Measurements from ENCODE around the gene IL6R.

Gene IL6R

DNA sequence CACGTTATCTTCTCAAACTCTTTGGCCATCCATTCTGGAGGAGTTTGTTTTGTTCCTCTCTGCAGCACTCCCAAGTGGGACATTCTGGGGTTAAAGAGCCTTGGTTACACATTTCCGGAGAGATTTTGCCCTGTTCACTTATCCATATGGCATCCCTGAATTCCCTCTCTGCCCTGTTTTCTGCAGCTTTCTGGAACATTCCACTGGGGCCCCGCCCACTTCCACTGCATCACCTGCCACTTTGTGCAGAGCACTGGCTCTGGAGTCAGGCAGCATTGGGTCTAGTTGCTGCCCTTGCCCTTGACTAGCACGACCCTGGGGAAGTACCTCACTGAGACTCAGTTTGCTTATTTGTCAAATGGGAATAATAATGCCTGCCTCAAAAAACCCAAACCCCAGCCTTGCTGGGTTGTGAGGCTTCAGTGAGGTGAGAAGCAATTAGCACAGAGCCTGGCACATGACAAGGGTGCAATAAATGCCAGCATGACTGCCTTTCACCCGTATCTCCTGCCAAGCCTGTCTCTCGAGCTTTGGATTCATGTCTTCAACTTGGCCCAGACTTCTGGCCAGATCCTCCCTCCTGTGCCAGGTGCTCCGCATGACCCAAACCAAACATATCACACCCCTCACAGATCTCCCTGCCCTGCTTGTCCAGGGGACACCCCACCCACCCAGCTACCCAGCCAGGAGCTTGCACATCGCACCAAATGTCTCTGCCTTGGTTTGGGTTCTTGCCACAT, 38.3 kb downstream of the IL6R start:
- no peaks in the 10 kb centered on the region for H3K27me3 ChIP-seq (ENCODE audit: insufficient read depth, insufficient read length)
- no peaks in the 10 kb centered on the region for H3K9me3 ChIP-seq (ENCODE audit: insufficient read depth, low read length)
- DNase-seq (ENCODE audit: low read depth, low spot score) = no peak
- H3K4me3 ChIP-seq (ENCODE audit: insufficient read length, low read depth) = no peak overlapping the region
- H3K9ac ChIP-seq (ENCODE audit: insufficient read length, low read depth) = no peak overlapping the region
- no peak for TF ChIP-seq ZNF274 (IDR thresholded peaks at IDR 0.05; ENCODE audit: low read depth, low read length)
- TF ChIP-seq YY1 (IDR thresholded peaks at IDR 0.05; ENCODE audit: insufficient read depth, insufficient read length) = no peak
- no peak for TF ChIP-seq SUZ12 (IDR thresholded peaks at IDR 0.05; ENCODE audit: extremely low read depth, insufficient read depth, insufficient read length)
- H3K4me1 ChIP-seq (ENCODE audit: insufficient read depth, insufficient read length) = peaks cover 12% of the 10 kb centered on the region
- no peaks in the 10 kb centered on the region for H3K36me3 ChIP-seq (ENCODE audit: insufficient read depth, insufficient read length, low read length)

DNA sequence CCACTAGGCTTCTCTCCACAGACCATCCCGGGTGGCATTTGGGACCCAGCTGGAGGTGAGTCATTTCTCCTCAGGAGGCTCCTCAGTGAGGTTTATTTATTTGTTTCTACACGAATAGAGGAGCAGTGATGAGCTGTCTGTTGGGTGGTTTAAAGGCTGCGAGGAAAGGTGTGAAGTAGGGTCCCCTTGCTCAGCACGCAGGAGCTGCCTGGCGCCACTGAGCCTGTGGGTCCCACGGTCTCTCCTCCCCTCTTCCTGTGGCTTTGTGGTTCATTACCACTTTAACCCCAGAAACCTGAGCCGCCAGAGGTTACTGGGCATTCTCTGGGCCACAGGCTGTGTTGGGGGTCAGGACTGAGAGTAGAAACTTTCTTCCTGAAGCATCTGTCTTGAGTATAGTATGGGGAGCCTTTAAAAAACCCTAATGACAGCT, 39.9 kb downstream of the IL6R start:
- no peak overlapping the region for H3K4me3 ChIP-seq (ENCODE audit: insufficient read length, low read depth)
- H3K9me3 ChIP-seq (ENCODE audit: insufficient read depth, low read length) = no peaks in the 10 kb centered on the region
- no peak for DNase-seq (ENCODE audit: low read depth, low spot score)
- no peaks in the 10 kb centered on the region for H3K27me3 ChIP-seq (ENCODE audit: insufficient read depth, insufficient read length)
- H3K9ac ChIP-seq (ENCODE audit: insufficient read length, low read depth) = no peak overlapping the region
- H3K36me3 ChIP-seq (ENCODE audit: insufficient read depth, insufficient read length, low read length) = no peaks in the 10 kb centered on the region
- H3K4me1 ChIP-seq (ENCODE audit: insufficient read depth, insufficient read length) = peaks cover 11% of the 10 kb centered on the region
- TF ChIP-seq ZNF274 (IDR thresholded peaks at IDR 0.05; ENCODE audit: low read depth, low read length) = no peak
- TF ChIP-seq SUZ12 (IDR thresholded peaks at IDR 0.05; ENCODE audit: extremely low read depth, insufficient read depth, insufficient read length) = no peak
- no peak for TF ChIP-seq YY1 (IDR thresholded peaks at IDR 0.05; ENCODE audit: insufficient read depth, insufficient read length)

DNA sequence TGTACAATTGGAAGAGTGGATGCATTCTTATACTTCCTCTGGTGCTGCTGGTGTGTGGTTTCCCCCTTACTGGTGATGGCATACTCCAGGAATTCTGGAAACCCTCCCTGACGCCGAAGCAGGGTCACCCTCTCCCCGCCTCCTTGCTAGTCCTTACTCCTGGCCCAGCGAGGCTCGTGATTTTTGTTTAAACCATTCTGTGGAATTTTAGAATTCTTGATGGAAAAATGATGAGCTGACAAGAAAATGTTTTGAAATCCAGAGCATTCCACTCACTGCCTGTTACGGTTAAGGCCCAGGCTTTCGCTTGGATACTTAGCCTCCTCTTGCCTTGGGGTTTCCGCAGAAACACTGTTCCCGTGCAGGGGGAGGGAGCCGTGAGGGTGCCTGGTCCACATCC, 41.1 kb downstream of the IL6R start:
- no peak for DNase-seq (ENCODE audit: low read depth, low spot score)

DNA sequence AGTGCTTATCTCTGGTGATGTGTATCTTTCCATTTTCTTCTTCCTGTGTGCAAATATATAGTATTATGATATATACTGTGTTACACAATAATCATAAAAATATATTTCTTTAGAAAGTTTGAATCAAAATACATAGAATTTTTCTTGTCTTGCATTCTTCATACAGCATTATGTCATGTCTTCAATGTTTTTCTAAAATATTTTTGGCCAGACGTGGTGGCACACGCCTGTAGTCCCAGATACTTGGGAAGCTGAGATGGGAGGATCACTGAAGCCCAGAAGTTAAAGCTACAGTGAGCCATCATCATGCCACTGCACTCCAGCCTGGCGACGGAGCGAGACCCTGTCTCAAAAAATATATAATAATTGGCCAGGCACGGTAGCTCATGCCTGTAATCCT, 41.6 kb downstream of the IL6R start:
- TF ChIP-seq SUZ12 (IDR thresholded peaks at IDR 0.05; ENCODE audit: extremely low read depth, insufficient read depth, insufficient read length) (no peak), YY1 (IDR thresholded peaks at IDR 0.05; ENCODE audit: insufficient read depth, insufficient read length) (no peak), ZNF274 (IDR thresholded peaks at IDR 0.05; ENCODE audit: low read depth, low read length) (no peak)
- DNase-seq (ENCODE audit: low read depth, low spot score) = no peak
- no peaks in the 10 kb centered on the region for H3K27me3 ChIP-seq (ENCODE audit: insufficient read depth, insufficient read length)
- no peak overlapping the region for H3K9ac ChIP-seq (ENCODE audit: insufficient read length, low read depth)
- H3K4me1 ChIP-seq (ENCODE audit: insufficient read depth, insufficient read length) = peaks cover 7% of the 10 kb centered on the region
- no peaks in the 10 kb centered on the region for H3K9me3 ChIP-seq (ENCODE audit: insufficient read depth, low read length)
- peaks cover under 1% of the 10 kb centered on the region for H3K36me3 ChIP-seq (ENCODE audit: insufficient read depth, insufficient read length, low read length)
- no peak overlapping the region for H3K4me3 ChIP-seq (ENCODE audit: insufficient read length, low read depth)

More for the DNA sequence above, 41.1 kb downstream of the IL6R start:
- no peaks in the 10 kb centered on the region for H3K9me3 ChIP-seq (ENCODE audit: insufficient read depth, low read length)
- H3K9ac ChIP-seq (ENCODE audit: insufficient read length, low read depth) = no peak overlapping the region
- H3K4me1 ChIP-seq (ENCODE audit: insufficient read depth, insufficient read length) = peaks cover 11% of the 10 kb centered on the region
- no peaks in the 10 kb centered on the region for H3K36me3 ChIP-seq (ENCODE audit: insufficient read depth, insufficient read length, low read length)
- no peaks in the 10 kb centered on the region for H3K27me3 ChIP-seq (ENCODE audit: insufficient read depth, insufficient read length)
- H3K4me3 ChIP-seq (ENCODE audit: insufficient read length, low read depth) = no peak overlapping the region
- TF ChIP-seq SUZ12 (IDR thresholded peaks at IDR 0.05; ENCODE audit: extremely low read depth, insufficient read depth, insufficient read length) = no peak
- no peak for TF ChIP-seq YY1 (IDR thresholded peaks at IDR 0.05; ENCODE audit: insufficient read depth, insufficient read length)
- TF ChIP-seq ZNF274 (IDR thresholded peaks at IDR 0.05; ENCODE audit: low read depth, low read length) = no peak

DNA sequence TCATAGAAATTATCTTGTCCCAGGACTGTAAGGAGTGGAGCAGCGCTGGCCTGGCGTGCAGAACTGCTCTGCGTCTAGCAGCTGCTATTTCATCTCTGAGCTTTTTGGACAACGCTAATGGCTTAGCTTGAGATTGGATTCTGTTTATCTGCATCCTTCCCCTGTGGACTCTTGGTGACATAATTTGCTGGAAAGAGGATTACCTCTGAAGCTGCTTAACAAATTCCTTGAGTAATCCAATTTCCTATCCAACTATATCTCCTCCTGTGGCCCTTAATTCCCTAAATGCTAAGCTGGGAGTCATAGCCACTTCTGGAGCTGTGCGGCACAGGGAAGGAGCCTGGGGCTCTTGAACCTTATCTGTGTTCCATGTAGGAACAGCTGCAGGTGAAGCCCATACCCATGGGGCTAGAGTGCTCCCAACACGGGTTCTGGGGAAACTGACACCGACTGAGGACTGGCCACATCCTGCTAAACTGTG, 43.2 kb downstream of the IL6R start:
- Histone ChIP-seq H3K9me3 (ENCODE audit: insufficient read depth, low read length) (no peaks in the 10 kb centered on the region), H3K4me1 (ENCODE audit: insufficient read depth, insufficient read length) (no peaks in the 10 kb centered on the region), H3K27me3 (ENCODE audit: insufficient read depth, insufficient read length) (no peaks in the 10 kb centered on the region), H3K9ac (ENCODE audit: insufficient read length, low read depth) (no peak overlapping the region), H3K36me3 (ENCODE audit: insufficient read depth, insufficient read length, low read length) (peaks cover 5% of the 10 kb centered on the region), H3K4me3 (ENCODE audit: insufficient read length, low read depth) (no peak overlapping the region)
- no peak for DNase-seq (ENCODE audit: low read depth, low spot score)
- no peak for TF ChIP-seq YY1 (IDR thresholded peaks at IDR 0.05; ENCODE audit: insufficient read depth, insufficient read length)
- TF ChIP-seq ZNF274 (IDR thresholded peaks at IDR 0.05; ENCODE audit: low read depth, low read length) = no peak
- no peak for TF ChIP-seq SUZ12 (IDR thresholded peaks at IDR 0.05; ENCODE audit: extremely low read depth, insufficient read depth, insufficient read length)

GRCh38 chr1:154453161-154453560, 48.0 kb downstream of the IL6R start:
- Histone ChIP-seq H3K4me1 (ENCODE audit: insufficient read depth, insufficient read length) (peaks cover 6% of the 10 kb centered on the region), H3K27me3 (ENCODE audit: insufficient read depth, insufficient read length) (no peaks in the 10 kb centered on the region), H3K4me3 (ENCODE audit: insufficient read length, low read depth) (no peak overlapping the region), H3K36me3 (ENCODE audit: insufficient read depth, insufficient read length, low read length) (peaks cover 5% of the 10 kb centered on the region), H3K9me3 (ENCODE audit: insufficient read depth, low read length) (no peaks in the 10 kb centered on the region), H3K9ac (ENCODE audit: insufficient read length, low read depth) (no peak overlapping the region)
- DNase-seq (ENCODE audit: low read depth, low spot score) = no peak
- no peak for TF ChIP-seq YY1 (IDR thresholded peaks at IDR 0.05; ENCODE audit: insufficient read depth, insufficient read length)

DNA sequence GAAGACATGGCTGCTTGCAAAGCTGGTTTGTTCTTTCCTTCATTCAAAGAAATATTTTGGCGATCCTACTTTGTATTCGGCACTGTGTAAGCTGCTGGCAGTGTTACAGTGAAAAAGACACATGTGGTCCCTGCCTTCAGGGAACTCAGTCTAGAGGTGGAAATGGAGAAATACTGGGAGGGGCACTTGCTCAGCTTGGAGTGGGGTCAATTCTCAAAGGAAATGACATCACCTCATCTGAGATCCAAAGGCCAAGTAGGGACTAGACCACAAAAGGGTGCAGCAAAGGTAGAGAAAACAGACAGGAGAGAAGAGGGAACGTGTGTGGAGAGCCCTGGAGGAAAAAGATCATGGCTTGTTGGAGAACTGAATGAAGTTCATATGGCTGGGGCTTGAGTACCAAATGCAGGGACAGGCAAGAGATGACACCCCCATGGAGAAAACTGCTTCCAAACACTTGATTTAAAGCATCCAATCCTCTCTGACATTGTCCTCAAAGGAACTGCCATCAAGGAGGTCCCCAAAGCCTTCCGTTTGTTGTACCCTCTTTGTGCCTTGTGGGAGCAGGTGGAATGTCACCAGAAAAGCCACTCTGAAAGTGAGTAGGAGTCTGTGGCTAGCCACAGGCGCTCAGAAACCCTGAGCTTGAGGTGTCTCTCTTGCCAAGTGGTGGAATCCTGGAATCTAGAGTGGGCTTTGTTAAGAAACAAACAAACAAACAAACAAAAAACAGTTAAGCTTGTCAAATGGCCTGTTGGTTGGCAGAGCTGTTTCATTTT, 48.6 kb downstream of the IL6R start:
- Histone ChIP-seq H3K36me3 (ENCODE audit: insufficient read depth, insufficient read length, low read length) (peaks cover 5% of the 10 kb centered on the region), H3K9ac (ENCODE audit: insufficient read length, low read depth) (no peak overlapping the region), H3K27me3 (ENCODE audit: insufficient read depth, insufficient read length) (no peaks in the 10 kb centered on the region), H3K9me3 (ENCODE audit: insufficient read depth, low read length) (no peaks in the 10 kb centered on the region), H3K4me1 (ENCODE audit: insufficient read depth, insufficient read length) (peaks cover 6% of the 10 kb centered on the region), H3K4me3 (ENCODE audit: insufficient read length, low read depth) (no peak overlapping the region)
- DNase-seq (ENCODE audit: low read depth, low spot score) = no peak
- no peak for TF ChIP-seq SUZ12 (IDR thresholded peaks at IDR 0.05; ENCODE audit: extremely low read depth, insufficient read depth, insufficient read length)
- no peak for TF ChIP-seq YY1 (IDR thresholded peaks at IDR 0.05; ENCODE audit: insufficient read depth, insufficient read length)
